Measurements from ENCODE around the gene MRPS11. TPM values are rescaled to one million over a fixed set of nuclear protein-coding genes. Genes with fewer than 3 reads are reported as not detected.

The MRPS11 gene
- total and polyA plus RNA-seq, 8 donors = 14.3 to 85.5 (median 42.3) TPM

DNA sequence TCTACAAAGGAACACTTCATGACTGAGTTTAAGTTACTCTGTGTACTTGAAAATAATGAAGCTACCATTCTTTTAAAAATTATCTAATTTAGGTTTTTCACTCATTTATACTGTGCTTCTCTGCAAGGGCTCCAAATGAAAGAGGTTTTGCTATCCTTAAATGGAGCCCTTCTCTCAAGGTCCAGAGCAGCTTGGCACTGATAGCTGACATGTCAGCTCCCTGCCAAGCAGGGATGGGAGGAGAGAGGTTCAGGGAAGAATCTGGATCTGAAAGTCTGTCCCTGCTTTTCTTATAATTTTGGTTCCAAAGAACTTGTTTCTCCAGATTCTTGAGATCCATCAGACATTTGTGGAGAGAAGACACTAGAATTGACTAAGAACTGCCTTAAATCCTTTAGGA lies 39.1 kb downstream of the MRPS11 start:
- Histone ChIP-seq H3K36me3 (peaks cover 14 to 97% (median 84%) of the 10 kb centered on the region in 4 donors), H3K4me3 (no peak overlapping the region), H3K27me3 (no peaks in the 10 kb centered on the region), H3K27ac (no peak overlapping the region), H3K9me3 (no peaks in the 10 kb centered on the region), H3K4me1 (no peaks in the 10 kb centered on the region)
- no peak for DNase-seq
- intact Hi-C loops (cut with DNase I; ENCODE audit: low total_unique reads) = no loop called here
- no peak for TF ChIP-seq CTCF (IDR thresholded peaks at IDR 0.05)
- TF ChIP-seq EP300 (IDR thresholded peaks at IDR 0.05) = no peak
- no peak for TF ChIP-seq POLR2AphosphoS5 (IDR thresholded peaks at IDR 0.05)
- no peak for TF ChIP-seq POLR2A (IDR thresholded peaks at IDR 0.05)

- TF ChIP-seq CTCF (IDR thresholded peaks at IDR 0.05) (no peak), EP300 (IDR thresholded peaks at IDR 0.05) (no peak), POLR2A (IDR thresholded peaks at IDR 0.05) (no peak), POLR2AphosphoS5 (IDR thresholded peaks at IDR 0.05) (no peak)
- peaks cover 14 to 93% (median 83%) of the 10 kb centered on the region in 4 donors for H3K36me3 ChIP-seq
Measured at GRCh38 chr15:88509321-88509720, 41.8 kb downstream of the MRPS11 start.

GRCh38 chr15:88509964-88510363 lies 42.5 kb downstream of the MRPS11 start:
- no peak overlapping the region for H3K27ac ChIP-seq
- no peak for DNase-seq
- H3K36me3 ChIP-seq = peaks cover 14 to 94% (median 84%) of the 10 kb centered on the region in 4 donors
- H3K4me1 ChIP-seq = no peaks in the 10 kb centered on the region
- H3K27me3 ChIP-seq = no peaks in the 10 kb centered on the region
- H3K4me3 ChIP-seq = no peak overlapping the region
- intact Hi-C loops (cut with DNase I; ENCODE audit: low total_unique reads) = no loop called here
- H3K9me3 ChIP-seq = no peaks in the 10 kb centered on the region
- TF ChIP-seq POLR2AphosphoS5 (IDR thresholded peaks at IDR 0.05) = no peak
- TF ChIP-seq CTCF (IDR thresholded peaks at IDR 0.05) = no peak
- TF ChIP-seq POLR2A (IDR thresholded peaks at IDR 0.05) = no peak
- TF ChIP-seq EP300 (IDR thresholded peaks at IDR 0.05) = no peak

More at GRCh38 chr15:88509321-88509720, 41.8 kb downstream of the MRPS11 start:
- no peak for DNase-seq
- Histone ChIP-seq H3K9me3 (no peaks in the 10 kb centered on the region), H3K4me3 (no peak overlapping the region), H3K27ac (no peak overlapping the region), H3K4me1 (no peaks in the 10 kb centered on the region), H3K27me3 (no peaks in the 10 kb centered on the region)
- intact Hi-C loops (cut with DNase I; ENCODE audit: low total_unique reads) = no loop called here
- 91 to 97% (median 96%) methylated on average over 4 of the region's 4 CpGs for WGBS, 5 donors

- H3K27me3 ChIP-seq = no peaks in the 10 kb centered on the region
- WGBS, 5 donors = 78 to 96% (median 95%) methylated on average over 2 of the region's 2 CpGs
- H3K4me3 ChIP-seq = no peak overlapping the region
- H3K27ac ChIP-seq = no peak overlapping the region
- H3K9me3 ChIP-seq = no peaks in the 10 kb centered on the region
- TF ChIP-seq POLR2AphosphoS5 (IDR thresholded peaks at IDR 0.05) (no peak), EP300 (IDR thresholded peaks at IDR 0.05) (no peak), CTCF (IDR thresholded peaks at IDR 0.05) (no peak), POLR2A (IDR thresholded peaks at IDR 0.05) (no peak)
- intact Hi-C loops (cut with DNase I; ENCODE audit: low total_unique reads) = no loop called here
- H3K4me1 ChIP-seq = no peaks in the 10 kb centered on the region
- no peak for DNase-seq
- peaks cover 14 to 93% (median 87%) of the 10 kb centered on the region in 4 donors for H3K36me3 ChIP-seq
Measured at GRCh38 chr15:88511161-88511560, 43.7 kb downstream of the MRPS11 start.

Measured in stomach (tissue), 9 donors.